CD4-positive, alpha-beta T cell (primary cell): Measurements from ENCODE around the gene FAM174C. TPM values are rescaled to one million over a fixed set of nuclear protein-coding genes. Genes with fewer than 3 reads are reported as not detected.

Source experiments
- ATAC-seq: fragments of 200-7000 bp; cut with Tn5 transposase; one replicate; pipeline ENCODE4 v1.10.0; 2022; ENCODE audit warnings: mild to moderate bottlenecking; ENCODE audit not compliant: poor library complexity
- CTCF ChIA-PET: fragments of 350-600 bp; sonication (Branson Sonifier 250); formaldehyde crosslinking; loops from one replicate; lab custom pipeline; 2021; ENCODE audit warnings: antibody characterized with exemption, inconsistent platforms; lab: Charles Lee
- POLR2A ChIA-PET: fragments of 350-600 bp; sonication (Branson Sonifier 250); formaldehyde crosslinking; loops from one replicate; lab custom pipeline; 2021; ENCODE audit warnings: antibody characterized with exemption, inconsistent platforms; lab: Charles Lee
- DNase-seq, 14 experiments: peaks; one replicate each; pipeline ENCODE4 v3.0.0-alpha.2; 2013 to 2020; ENCODE audit warnings: mixed read lengths in 2 of 14
- H3K27ac ChIP-seq, 2 donors: one replicate each; pipeline versions ENCODE4 v1.5.1 to v1.7.0; 2013; ENCODE audit warnings: low read length in 2 of 2, low read depth in 1 of 2, mild to moderate bottlenecking in 1 of 2
- H3K27me3 ChIP-seq, 2 experiments: 1 replicate in 1 of 2; 2 replicates in 1 of 2; pipeline versions ENCODE4 v1.6.1 to v1.7.0; 2013; ENCODE audit warnings: low read length in 2 of 2, control low read depth in 1 of 2, mild to moderate bottlenecking in 1 of 2, moderate library complexity in 1 of 2; ENCODE audit not compliant: insufficient read depth in 2 of 2, control insufficient read depth in 1 of 2
- H3K36me3 ChIP-seq: one replicate; pipeline ENCODE4 v1.6.1; 2013; ENCODE audit warnings: low read length, control low read depth; ENCODE audit not compliant: insufficient read depth
- H3K4me1 ChIP-seq: one replicate; pipeline ENCODE4 v1.6.1; 2013; ENCODE audit warnings: low read length, control low read depth; ENCODE audit not compliant: insufficient read depth
- H3K4me3 ChIP-seq: one replicate; pipeline ENCODE4 v1.5.1; 2013; ENCODE audit warnings: mild to moderate bottlenecking, low read length, moderate library complexity
- H3K9me3 ChIP-seq, 2 experiments: 1 replicate in 1 of 2; 2 replicates in 1 of 2; pipeline versions ENCODE4 v1.6.1 to v1.7.0; 2013; ENCODE audit warnings: low read length in 2 of 2, mild to moderate bottlenecking in 2 of 2, control low read depth in 1 of 2, moderate library complexity in 1 of 2; ENCODE audit not compliant: control insufficient read depth in 1 of 2, insufficient read depth in 1 of 2
- H3K27ac Mint-ChIP-seq: one replicate; pipeline ENCODE4 v1.8.0; 2020; ENCODE audit warnings: mixed read lengths
- H3K27me3 Mint-ChIP-seq: one replicate; pipeline ENCODE4 v1.8.0; 2021; ENCODE audit warnings: mixed read lengths
- H3K36me3 Mint-ChIP-seq: one replicate; pipeline ENCODE4 v1.8.0; 2021; ENCODE audit warnings: low read depth, mixed read lengths
- H3K4me1 Mint-ChIP-seq: one replicate; pipeline ENCODE4 v1.8.0; 2021; ENCODE audit warnings: low read depth, mixed read lengths
- H3K4me3 Mint-ChIP-seq: one replicate; pipeline ENCODE4 v1.8.0; 2020; ENCODE audit warnings: mild to moderate bottlenecking, mixed read lengths
- H3K9me3 Mint-ChIP-seq: one replicate; pipeline ENCODE4 v1.8.0; 2020; ENCODE audit warnings: mixed read lengths
- intact Hi-C, 2 experiments: fragments of 100-400 bp; cut with DNase I in 1 of 2; cut with micrococcal nuclease in 1 of 2; formaldehyde crosslinking; loops; one replicate each; pipeline versions ENCODE4 v1.15.1 to v1.9.0; 2023 to 2025; cut with DNase I, micrococcal nuclease
- total RNA-seq, 174 experiments: library from RNA in 2 of 174; stranded (reverse) in 2 of 174; gene quantifications; one replicate each; pipeline ENCODE4 v1.2.3 and lab custom pipeline; 2021 to 2026
- TF ChIP-seq, protein P1 (sequence below): fragments of 200-600 bp; IDR thresholded peaks from one replicate; pipeline ENCODE4 v1.8.0; 2022; ENCODE audit warnings: antibody characterized with exemption, mild to moderate bottlenecking

FAM174C gene
- total RNA-seq, 2 experiments from 2014 or later: 32.0 to 38.3 TPM

GRCh38 chr19:1249298-1249989, 25.9 kb upstream of the FAM174C start:
- intact Hi-C loops: loop anchor here (1.0 to 10.0 kb wide), 5 partner anchors 10 to 455 kb away; partner anchors contain the start of genes CNN2 (in 1 of the 2), PTBP1 (in 1 of the 2), RNU6-2 (in 1 of the 2) and TMEM259 (in 1 of the 2)
- H3K4me3 ChIP-seq: peak overlapping the region; percentile 71
- ATAC-seq: peak; percentile 55

GRCh38 chr19:1249990-1250436, 25.3 kb upstream of the FAM174C start:
- no peak for DNase-seq
- ChIA-PET POLR2A (interaction anchor here (0.9 to 2.3 kb wide), 6 partner anchors 10 to 25 kb away, joined by 3 to 57 read pairs (median 6); partner anchors contain the start of genes CIRBP and FAM174C), CTCF (no interaction called here)

More at GRCh38 chr19:1249298-1249989, 25.9 kb upstream of the FAM174C start:
- Histone ChIP-seq H3K36me3 (peaks cover 19% of the 10 kb centered on the region), H3K9me3 (no peaks in the 10 kb centered on the region), H3K27ac (peak overlapping the region; percentile 69 to 86), H3K27me3 (no peaks in the 10 kb centered on the region), H3K4me1 (peaks cover 55% of the 10 kb centered on the region)
- Mint-ChIP-seq H3K36me3 (peaks cover 25% of the 10 kb centered on the region), H3K4me1 (peaks cover 10% of the 10 kb centered on the region), H3K4me3 (peak overlapping the region; percentile 97), H3K9me3 (no peaks in the 10 kb centered on the region), H3K27me3 (no peaks in the 10 kb centered on the region), H3K27ac (peak overlapping the region; percentile 92)
- DNase-seq: peak; percentile 90 to 99 (median 96)
- TF ChIP-seq, protein P1, sequence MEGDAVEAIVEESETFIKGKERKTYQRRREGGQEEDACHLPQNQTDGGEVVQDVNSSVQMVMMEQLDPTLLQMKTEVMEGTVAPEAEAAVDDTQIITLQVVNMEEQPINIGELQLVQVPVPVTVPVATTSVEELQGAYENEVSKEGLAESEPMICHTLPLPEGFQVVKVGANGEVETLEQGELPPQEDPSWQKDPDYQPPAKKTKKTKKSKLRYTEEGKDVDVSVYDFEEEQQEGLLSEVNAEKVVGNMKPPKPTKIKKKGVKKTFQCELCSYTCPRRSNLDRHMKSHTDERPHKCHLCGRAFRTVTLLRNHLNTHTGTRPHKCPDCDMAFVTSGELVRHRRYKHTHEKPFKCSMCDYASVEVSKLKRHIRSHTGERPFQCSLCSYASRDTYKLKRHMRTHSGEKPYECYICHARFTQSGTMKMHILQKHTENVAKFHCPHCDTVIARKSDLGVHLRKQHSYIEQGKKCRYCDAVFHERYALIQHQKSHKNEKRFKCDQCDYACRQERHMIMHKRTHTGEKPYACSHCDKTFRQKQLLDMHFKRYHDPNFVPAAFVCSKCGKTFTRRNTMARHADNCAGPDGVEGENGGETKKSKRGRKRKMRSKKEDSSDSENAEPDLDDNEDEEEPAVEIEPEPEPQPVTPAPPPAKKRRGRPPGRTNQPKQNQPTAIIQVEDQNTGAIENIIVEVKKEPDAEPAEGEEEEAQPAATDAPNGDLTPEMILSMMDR: no peak
- POLR2A ChIA-PET: interaction anchor here (0.9 to 2.3 kb wide), 7 partner anchors 11 to 26 kb away, joined by 3 to 57 read pairs (median 9); partner anchors contain the start of genes CIRBP and FAM174C
- CTCF ChIA-PET: interaction anchor here (0.7 to 1.1 kb wide), 5 partner anchors 12 to 28 kb away, joined by 3 to 12 read pairs (median 4); no protein-coding TSS in a partner anchor

More at GRCh38 chr19:1249990-1250436, 25.3 kb upstream of the FAM174C start:
- Mint-ChIP-seq H3K9me3 (no peaks in the 10 kb centered on the region), H3K27ac (peak overlapping the region; percentile 92), H3K36me3 (peaks cover 30% of the 10 kb centered on the region), H3K4me3 (peak overlapping the region; percentile 97), H3K27me3 (no peaks in the 10 kb centered on the region), H3K4me1 (peaks cover 11% of the 10 kb centered on the region)
- peaks cover 55% of the 10 kb centered on the region for H3K4me1 ChIP-seq
- no peak for ATAC-seq
- H3K27me3 ChIP-seq: no peaks in the 10 kb centered on the region
- peak overlapping the region; percentile 61 to 86 for H3K27ac ChIP-seq
- H3K36me3 ChIP-seq: peaks cover 24% of the 10 kb centered on the region
- TF ChIP-seq, protein P1: no peak
- H3K4me3 ChIP-seq: peak overlapping the region; percentile 71
- no peaks in the 10 kb centered on the region for H3K9me3 ChIP-seq
- intact Hi-C loops: loop anchor here (1.0 to 10.0 kb wide), 6 partner anchors 9 to 455 kb away; partner anchors contain the start of genes CNN2 (in 1 of the 2), PTBP1 (in 1 of the 2), RNU6-2 (in 1 of the 2) and TMEM259 (in 1 of the 2)
